NCI-H345 (cell line): ENCODE data around the gene DDX52.
A peak's percentile ranks its signal among the peaks of the same experiment; 100 is the strongest.
"Not testable (repeated sequence)": the region's sequence is repeated elsewhere in the genome, so short reads cannot be mapped to it uniquely, and the experiment has no call there.

Experiments used
- DNase-seq: peaks from one replicate; lab custom pipeline; 2025; lab: John Stamatoyannopoulos, UW

Gene DDX52

DNA sequence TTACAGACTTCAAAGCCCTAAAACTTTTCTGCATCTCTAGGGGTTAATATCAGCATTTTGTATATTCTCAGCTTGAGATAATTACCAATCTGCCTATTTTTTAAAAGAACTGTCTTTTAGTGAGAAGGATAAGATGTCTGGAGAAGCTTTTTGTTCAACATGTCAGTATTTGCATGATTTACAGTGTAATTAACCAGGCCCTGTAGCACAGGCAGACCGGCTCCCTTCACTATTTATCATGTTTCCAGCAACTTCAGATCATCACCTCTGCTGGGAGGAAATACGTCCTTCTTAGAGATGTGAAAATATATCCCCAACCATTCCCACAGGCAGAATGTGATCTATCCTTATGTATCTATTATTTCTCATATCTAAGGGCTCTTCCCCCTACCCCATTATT lies 8.6 kb upstream of the DDX52 start:
- DNase-seq = no peak

GRCh38 chr17:37650419-37651003 lies 7.3 kb upstream of the DDX52 start:
- DNase-seq = peak; percentile 7

DNA sequence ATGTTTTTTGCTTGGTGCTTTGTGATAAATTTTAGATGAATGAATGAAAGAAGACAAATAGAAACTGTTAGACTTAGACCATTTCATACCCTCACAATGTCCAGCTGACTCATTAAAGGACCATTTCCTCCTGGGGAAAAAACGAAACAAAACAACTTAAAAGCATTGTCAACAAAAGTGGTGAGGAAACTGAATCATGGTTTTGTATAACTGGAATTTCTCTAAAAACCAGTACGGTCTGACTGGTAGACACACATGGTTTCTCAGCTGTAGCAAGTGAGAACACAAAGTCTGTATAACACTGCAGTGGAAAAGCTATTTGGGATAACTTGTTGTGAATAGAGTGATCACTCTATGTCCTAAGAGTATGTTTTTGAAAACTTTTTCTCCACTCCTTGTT lies 5.3 kb upstream of the DDX52 start:
- no peak for DNase-seq

DNA sequence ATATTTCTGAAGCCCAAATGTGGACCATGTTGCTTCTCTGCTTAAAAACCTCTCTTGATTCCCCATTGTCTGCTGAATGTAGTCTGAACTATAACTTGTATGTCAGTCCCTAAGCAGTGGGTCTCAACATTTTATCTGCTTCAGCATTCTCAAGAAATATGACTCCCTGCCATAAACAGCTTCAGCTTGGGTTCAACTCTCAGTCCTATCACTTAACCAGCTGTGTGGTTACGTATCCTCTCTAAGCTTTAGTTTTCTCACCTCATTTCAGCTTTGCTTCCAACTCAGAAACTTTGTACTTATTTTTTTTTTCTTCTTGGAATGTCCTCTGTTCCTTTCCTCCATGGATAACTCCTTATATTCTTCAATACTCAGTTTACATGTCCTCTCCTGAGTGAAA lies 4.6 kb upstream of the DDX52 start:
- no peak for DNase-seq

DNA sequence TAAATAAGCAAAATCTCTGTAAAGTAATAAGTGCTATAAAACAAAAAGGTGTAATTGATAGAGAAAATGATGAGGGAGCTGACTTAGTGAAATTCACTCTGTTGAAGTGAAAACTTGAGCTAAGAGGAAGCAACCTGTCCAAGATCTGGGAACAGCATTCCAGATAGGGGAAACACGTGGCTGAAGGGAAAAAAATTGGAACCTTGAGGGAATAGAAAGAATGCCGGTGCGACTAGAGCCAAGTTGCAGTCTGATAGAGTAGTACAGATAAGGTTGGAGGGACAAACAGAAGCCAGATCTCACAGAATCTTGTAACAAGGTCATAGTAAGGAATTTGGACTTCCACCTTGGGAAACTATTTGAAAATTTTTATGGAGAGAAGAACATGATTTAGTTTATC lies 623 bp upstream of the DDX52 start:
- no peak for DNase-seq

DNA sequence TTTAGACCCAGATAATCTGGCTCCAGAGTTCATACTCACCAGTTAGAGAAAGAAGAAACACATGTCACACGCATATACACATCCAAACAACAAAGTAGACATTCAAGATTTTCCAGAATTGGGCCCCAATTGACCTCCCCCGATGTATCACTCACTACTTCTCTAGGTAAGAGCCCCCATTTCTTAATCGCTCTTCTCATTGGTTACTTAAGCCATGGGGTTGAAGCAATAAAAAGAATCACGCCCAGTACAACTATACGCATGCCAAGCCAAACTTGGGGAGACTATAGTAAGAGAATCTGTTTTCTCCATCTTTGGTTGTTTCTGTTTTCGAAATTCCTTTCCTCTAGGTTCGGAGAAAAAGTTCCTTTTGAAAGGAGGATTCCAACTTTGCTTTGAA lies 565 bp downstream of the DDX52 start:
- DNase-seq = no peak

DNA sequence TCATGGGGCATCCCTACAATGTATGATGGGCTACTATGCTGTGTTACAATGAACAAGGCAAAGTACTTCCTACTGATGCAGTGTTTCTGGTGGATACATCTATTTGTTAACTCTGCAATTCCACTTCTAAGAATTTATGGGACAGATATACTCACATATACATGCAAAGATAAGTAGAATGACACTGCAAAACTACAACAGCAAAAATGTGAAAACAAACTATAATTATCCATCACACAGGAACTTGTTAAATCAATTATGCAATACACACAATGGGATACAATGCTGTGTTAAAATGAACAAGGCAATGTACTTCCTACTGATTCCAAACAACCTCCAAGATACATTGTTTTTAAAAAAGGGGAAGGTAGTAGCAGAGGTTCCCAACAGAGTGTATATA lies 3.2 kb downstream of the DDX52 start:
- DNase-seq = no peak

- DNase-seq = no peak
Measured at GRCh38 chr17:37637956-37638355, 5.3 kb downstream of the DDX52 start.

DNA sequence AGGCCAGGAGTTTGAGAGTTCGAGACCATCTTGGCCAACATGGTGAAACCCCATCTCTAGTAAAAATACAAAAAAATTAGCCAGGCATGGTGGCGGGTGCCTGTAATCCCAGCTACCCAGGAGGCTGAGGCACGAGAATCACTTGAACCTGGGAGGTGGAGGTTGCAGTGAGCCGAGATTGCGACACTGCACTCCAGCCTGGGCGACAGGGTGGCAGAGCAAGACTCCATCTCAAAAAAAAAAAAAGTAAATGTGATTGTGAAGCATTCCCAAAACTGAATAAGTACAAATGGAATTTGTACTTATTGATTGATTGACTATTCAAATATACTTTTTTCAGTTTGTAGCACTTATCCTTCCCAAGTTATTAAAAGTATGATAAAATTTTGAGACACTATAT lies 26.8 kb downstream of the DDX52 start:
- DNase-seq = not testable (repeated sequence)

DNA sequence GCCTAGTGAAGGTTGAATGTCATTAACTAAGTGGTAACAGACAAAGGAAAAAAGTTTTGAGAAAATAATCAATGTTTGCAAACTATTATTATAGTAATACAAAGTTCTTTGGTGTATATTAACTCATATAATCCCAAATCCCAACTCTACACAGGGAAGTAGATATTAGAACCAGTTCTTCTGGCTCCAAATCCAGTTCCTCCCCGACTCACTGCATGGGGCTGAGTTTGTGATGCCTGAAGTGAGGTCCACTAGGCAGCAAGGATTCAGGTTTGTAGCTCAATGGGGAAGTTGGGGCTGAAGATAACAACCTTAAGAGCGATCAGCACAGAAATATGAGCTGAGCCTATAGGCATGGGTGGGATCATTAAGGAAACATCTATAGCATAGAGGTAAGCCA lies 28.4 kb downstream of the DDX52 start:
- no peak for DNase-seq

GRCh38 chr17:37614391-37614790 lies 28.9 kb downstream of the DDX52 start:
- no peak for DNase-seq

GRCh38 chr17:37610971-37611370 lies 32.3 kb downstream of the DDX52 start:
- no peak for DNase-seq

DNA sequence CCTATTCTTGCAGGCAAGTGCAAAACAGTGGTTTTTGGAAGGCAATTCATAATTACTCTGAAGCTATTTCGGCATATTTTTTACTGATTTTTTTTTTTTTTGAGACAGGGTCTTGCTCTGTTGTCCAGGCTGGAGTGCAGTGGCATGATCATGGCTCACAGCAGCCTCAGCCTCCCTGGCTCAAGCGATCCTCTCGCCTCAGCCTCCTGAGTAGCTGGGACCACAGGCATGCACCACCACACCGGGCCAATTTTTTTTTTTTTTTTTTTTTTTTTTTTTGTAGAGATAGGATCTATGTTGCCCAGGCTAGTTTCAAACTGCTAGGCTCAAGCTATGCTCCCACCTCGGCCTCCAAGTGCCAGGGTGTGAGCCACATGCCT lies 33.2 kb downstream of the DDX52 start:
- not testable (repeated sequence) for DNase-seq

DNA sequence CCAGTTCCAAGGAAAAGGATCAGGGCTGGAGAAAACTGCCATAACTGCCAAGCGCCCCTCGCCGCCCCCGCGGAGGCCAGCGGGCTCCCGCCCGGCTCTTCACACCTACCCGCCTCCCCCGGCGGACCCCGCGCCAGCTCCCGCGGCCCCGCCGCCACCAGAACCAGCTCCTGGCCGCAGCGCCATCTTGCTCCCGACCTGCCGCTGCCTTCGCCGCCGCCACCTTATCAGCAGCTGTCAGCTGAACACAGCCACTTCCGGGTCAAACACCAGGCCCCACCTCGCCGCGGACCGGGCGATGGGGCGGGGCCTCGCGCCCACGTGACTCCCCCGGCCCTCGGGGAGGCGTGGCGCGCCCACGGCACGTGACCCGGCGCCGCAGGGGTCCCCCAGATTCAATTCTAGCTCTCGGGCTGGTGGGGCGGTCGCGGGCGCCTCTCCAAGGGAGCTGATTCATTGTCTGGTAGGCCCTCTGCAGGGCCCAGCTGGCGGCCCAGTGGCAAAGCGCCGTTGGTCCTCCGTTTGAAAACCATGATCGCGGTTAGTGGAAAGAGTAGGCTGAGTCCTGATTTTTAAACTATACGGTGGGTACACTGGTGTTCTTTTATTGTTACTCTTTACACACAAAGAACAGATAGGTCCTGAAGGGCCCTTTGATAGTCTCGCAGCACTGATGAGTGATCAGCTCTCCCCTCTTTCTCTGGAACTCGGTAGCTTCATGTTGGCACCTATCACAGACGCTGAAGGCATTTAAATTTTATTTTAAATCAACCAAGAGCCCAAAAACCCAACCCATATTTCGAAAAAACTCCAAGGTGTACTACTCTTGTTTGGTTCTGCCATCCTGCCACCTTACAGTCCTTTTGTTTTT lies 33.8 kb downstream of the DDX52 start, which contains the start of gene SYNRG:
Gene SYNRG (minus strand): TSS at position 249 of the 871 bp plus-strand sequence. CDS start 63 bp downstream, at position 186.
- peak; percentile 98 for DNase-seq

GRCh38 chr17:37608351-37609169 lies 34.7 kb downstream of the DDX52 start:
- peak; percentile 61 for DNase-seq

DNA sequence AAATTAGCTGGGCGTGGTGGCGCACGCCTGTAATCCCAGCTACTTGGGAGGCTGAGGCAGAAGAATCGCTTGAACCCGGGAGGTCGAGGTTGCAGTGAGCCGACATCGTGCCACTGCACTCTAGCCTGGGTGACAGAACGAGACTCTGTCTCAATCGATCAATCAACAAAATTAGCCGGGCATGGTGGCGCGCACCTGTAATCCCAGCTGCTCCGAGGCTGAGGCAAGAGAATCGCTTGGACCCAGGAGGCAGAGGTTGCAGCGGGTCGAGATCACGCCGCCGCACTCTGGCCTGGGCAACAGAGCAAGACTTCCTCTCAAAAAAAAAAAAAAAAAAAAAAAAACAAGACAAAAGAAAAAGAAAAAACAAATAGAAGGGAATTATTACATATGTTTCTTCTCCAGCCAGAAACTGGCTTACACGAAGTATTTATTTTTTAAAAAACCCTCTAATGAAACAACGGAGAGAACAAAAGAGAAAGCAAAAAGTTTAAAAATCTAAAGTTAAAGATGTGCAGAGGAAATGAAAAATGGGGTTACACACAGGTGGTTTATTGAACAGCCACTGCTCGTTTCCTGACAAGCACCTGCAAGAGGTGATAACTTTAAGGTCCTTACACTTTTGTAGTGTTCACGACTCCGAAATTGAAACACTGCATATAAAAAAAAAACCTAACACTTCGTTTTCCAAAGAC lies 35.5 kb downstream of the DDX52 start:
- no peak for DNase-seq

GRCh38 chr17:37605813-37606505 lies 37.3 kb downstream of the DDX52 start:
- DNase-seq = no peak

DNA sequence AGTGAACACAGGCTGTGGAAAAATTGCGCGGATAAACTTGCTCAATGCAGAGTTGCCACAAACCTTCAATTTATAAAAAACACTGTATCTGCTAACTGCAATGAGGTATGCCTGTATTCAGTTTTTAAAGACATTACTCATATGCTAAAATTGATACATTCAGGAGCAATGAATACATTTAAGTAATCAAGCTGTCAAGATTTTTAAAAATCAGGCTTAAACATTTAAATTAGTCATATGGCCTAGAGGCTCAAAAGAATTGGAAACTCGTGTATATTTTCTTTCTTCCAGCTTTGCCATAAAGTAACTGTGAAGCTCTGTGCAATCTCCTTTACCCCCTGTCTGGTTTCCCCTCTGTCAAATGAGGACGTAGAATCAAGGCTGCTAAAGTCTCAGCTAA lies 38.2 kb downstream of the DDX52 start:
- no peak for DNase-seq

DNA sequence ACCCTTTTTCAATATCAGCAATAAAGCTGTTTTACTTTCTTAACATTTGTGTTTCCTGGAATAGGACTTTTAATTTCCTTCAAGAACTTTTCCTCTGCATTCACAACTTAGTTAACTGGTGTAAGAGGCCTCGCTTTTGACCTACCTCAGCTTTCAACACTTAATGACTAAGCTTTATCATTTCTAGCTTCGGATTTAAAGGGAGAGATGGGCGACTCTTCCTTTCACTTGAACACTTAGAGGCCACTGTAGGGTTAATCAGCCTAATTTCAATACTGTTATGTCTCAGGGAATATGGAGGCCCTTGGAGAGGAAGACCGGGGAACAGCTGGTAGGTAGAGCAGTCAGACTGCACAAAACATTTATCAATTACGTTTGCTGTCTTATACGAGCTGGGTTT lies 38.7 kb downstream of the DDX52 start:
- DNase-seq = no peak

DNA sequence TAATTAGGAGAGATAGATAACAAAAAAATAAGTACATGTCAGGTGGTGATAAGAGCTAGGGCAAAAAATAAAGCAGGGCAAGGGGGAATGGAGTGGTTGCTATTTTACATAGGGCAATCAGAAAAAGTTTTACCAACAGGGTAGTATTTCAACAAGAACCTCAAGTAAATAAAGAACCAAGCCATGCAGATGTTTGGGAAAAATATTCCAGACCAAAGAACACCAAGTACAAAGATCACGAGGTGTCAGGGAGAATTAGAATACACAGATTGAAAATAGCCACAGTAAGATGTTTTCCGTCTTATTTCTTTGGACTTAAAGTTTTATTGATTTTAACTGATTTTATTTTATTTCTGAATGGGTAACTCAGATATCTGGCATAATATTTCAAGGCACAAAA lies 45.1 kb downstream of the DDX52 start:
- no peak for DNase-seq

GRCh38 chr17:37592291-37592690 lies 51.0 kb downstream of the DDX52 start:
- no peak for DNase-seq

GRCh38 chr17:37585066-37585465 lies 58.2 kb downstream of the DDX52 start:
- DNase-seq = no peak
